ENCODE measurements around the gene PIK3IP1.

The PIK3IP1 gene

DNA sequence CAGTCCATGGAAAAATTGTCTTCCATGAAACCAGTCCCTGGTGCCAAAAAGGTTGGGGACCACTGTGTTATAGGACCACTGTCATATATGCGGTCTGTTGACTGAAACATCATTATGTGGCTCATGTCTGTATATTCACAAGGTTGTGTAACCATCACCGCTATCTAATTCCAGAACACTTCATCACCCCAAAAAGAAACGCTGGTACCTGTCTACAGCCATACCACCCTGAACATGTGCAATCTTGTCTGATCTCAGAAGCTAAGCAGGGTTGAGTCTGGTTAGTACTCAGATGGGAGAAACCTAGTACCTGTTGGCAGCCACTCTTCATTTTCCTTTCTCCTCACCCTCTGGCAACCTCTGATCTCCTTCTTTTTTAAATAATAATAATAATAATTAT, 12.9 kb upstream of the PIK3IP1 start:
- no peak for DNase-seq

DNA sequence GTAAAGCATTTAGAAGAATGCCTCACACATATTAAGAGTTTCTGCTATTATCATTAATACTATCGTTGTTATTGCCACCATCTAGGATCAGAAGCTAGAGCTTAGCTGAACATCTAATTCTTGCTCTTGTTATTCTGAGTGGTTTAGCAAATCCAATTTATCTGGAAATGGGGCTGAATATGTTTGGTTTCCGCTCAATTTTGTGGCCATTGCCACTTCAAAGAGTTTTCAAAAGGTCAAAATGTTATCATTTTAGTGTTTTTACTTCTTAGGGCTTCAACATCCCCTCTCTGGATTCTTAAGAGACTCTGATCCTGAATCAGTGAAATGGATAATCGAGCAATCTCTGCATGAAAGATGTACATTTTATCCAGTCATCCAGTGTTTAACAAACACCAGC, 10.2 kb upstream of the PIK3IP1 start:
- no peak for DNase-seq

DNA sequence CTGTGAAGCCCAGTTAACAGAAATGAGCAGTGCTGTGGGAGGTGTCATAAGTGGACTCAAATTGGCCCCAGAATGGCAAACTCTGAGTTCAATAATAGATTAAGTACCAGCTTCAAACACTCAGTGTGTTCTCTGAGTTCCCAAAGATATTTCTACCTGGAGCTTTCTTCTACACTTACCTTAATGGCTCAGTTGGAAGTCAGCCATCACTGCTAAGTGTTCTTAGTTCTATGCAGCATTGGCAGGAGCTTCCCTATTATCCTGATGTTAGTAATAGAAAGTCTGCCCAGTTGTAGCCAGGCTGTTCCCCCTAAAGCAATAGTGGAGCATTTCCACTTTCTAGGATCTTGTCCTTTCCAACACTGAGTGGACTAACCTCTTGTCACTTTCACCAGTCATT, 9.7 kb upstream of the PIK3IP1 start:
- DNase-seq, result no peak

DNA sequence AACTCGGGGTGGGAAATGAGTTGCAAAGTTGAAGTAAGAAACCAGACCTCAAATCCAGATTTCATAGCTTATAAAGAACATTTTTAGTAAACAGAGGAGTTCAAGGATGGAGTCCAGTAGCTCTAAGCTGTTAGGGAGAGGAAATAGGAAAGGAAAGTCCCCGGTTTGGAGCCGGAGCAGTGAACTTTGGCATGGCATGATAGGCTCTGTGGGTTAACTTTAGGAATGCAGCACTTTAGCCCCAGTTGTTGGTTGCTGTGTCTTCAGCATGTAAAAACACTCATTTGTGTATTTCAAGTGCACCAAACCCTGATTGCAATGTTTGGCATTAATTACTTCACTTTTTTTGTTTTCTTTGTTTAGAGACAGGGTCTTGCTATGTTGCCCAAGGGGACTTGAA, 8.6 kb upstream of the PIK3IP1 start:
- DNase-seq, result no peak

DNA sequence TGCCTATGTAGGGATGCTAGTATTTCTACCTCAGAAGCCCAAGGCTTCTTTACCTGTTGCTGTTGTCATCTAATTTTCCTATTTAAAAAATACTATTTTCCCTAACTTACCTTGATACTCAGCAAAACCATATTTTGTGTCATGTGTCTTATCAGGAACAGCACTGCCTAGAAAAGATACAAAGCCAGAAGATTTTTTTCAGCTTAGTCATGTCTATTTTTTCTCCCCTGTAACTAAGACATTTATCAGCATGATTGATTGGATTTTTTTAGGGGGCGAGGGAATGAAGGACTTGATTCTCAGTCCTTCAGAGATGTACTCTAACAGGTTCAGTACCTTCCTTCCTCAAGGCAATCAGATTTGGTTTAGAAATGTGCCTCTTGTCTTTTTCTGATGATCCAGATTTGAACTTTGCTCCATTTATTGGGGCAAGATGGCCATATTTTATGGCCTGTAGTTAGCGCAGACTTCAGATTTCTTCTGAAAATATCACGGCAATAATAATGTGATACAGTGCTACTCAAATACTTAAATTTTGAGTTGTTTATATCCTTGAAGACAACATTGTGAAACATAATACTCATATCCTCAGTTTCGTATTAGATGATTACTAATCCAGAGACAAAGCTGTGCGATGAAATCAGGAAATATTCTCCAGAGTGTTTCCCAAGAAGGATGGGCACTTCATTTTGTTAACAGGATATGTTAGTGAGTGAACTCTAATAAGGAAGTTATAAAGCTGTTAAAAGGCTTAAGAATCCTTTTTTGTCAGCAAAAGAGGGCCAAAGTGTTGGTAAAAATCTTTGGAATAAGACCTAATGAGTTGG, 3.8 kb upstream of the PIK3IP1 start:
- DNase-seq, result no peak

DNA sequence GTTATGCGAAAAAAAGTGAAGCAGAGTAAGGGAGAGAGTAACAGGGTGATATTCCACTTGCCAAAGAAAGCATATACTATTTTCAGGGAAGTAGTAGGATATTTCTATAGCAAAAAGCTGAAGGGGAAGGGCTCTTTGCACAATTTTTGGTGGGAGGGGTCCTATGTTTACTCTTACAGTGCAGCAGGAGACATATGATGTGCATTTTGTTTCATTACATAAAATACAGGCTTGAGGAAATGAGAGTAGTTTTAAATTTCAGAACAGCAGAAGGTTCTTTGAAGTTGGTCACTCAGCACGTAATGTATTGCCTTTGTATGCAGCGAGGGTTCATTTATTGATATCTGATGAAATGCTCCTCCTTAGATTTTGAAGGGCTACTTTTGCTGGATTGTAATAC, 3.1 kb upstream of the PIK3IP1 start:
- no peak for DNase-seq

DNA sequence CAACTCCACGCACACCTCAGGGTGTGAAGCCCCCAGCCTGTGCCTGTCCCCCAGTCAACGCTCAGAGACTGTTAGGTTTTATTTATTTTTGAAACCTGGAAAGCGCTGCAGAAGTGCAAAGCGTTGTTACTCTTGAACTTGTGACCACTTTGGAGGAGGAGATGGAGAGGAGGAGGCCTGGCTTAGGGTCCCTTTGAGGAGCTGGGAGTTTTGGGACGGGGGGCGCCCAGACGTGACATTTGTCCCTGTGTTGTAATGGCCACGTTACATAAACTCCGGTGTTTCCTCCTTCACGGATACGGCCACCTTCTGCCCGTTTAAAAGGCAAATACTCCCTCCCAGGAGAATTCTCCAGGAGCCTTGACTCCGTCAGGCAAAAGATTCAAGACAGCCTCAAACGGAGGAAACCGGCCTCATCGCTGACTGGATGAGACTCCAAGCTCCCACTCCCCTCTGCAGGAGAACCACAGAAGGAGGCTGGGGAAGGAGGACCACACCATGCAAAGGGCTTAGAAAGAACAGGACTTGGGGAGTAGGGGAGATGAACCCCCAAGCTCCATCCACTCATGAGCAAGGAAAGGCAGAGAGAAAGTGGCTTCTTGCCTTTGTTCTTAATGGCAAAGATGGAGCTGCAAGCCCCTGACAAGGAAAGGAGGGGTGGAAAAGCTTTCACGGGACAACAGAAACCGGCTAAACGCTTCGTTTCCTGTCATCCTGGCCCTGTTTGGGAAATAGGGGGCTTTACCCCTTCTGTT, 630 bp downstream of the PIK3IP1 start:
- DNase-seq, result peak in 1 of 2 donors; percentile 35

DNA sequence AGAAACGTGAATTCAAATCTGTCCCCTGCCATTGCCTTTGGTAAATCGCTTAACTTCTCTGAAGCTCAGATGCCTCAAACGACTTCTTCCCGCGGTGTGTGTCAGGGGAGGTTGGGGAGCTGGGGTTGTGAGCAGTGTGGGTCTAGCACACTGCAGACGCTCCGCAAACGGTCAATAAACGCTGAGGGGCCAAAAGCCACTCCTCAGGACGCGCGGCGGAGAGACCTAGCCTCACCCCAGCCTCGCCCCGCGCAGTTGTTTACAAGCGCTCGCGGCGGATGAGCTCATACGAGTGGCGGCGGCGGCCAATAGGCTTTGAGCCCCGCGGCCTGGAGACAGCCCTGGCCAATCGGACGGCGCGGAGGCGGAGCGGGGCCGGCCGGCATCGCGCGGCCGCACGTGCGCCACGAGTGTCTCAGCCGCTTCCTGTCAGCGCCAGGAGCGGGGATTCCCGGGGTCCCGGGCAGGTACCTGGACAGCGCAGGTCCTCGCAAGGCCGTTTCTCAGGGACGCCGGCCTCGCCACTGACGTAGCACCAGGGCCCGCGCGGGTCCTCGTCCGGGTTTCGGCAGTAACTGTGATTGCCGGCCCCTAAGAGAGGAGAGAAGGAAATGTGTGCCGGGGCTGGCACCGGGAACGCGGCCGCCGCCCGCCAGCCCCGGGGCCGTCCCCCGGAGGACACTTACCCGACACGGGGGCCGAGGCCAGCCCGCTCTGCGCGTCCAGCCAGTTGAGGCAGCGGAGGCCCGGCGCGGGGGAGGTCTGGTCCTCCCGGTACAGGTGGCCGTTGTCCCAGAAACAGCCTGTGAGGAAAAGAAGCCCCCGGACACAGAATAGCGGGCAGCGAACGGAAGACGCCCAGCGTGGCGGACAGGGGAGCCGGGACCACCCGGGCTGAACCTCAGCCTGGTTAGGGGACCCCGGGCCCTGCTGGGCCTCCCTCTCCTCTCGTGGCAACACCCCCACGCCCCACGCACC, 1.5 kb downstream of the PIK3IP1 start:
- peak; percentile 95 to 96 for DNase-seq

DNA sequence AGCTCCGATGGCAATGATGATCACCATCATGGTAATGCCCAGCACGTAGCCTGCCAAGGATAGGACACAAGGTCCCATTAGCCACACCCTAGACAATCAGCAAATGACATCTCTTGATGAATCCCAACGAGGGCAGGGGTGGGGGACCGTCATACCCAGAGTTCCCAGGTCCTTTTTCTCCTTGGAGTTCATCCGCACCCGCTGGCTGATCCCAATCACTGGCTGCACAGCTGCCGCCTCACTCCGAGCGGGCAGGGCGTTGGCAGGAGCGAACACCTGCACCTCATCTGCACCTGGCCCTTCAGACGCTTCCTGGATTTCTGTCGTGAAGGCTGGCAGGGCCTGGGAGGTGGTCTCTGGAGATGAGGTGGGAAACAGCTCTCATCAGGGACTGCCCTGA, 2.9 kb downstream of the PIK3IP1 start:
- no peak for DNase-seq

DNA sequence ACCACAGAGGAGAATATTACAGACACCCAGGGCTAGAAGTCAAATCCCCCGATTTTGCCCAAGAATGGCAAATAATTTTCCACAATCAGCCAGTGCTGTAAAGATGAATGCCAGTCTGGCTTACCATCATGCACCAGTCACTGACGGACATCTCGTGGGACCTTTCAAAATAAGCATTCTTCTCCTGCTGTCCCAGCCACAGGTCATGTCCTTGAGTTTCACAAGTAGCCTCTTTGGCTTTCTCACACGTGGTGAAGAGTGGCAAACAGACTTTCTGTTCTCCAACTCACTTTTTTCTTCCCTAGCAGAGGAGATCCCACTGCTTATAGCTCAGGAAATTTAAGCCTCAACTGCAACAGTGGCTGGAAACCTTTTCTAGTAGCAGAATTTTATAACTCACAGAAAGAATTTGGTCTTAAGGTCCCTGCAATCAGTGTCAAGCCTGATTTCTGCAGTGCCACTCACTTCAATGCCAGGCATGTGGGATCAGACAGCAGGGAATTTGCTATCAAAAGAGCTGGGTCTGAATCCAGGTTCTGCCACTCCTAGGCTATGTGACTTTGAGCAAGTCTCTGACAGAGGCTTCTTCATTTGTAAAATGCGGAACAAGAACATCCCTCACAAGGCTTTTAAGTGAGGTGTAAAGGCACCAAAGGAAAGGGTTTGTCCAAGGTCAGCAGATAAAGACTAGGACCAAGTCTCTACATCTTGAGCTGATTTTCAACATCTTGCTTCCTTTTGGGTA, 3.6 kb downstream of the PIK3IP1 start:
- DNase-seq, result no peak

DNA sequence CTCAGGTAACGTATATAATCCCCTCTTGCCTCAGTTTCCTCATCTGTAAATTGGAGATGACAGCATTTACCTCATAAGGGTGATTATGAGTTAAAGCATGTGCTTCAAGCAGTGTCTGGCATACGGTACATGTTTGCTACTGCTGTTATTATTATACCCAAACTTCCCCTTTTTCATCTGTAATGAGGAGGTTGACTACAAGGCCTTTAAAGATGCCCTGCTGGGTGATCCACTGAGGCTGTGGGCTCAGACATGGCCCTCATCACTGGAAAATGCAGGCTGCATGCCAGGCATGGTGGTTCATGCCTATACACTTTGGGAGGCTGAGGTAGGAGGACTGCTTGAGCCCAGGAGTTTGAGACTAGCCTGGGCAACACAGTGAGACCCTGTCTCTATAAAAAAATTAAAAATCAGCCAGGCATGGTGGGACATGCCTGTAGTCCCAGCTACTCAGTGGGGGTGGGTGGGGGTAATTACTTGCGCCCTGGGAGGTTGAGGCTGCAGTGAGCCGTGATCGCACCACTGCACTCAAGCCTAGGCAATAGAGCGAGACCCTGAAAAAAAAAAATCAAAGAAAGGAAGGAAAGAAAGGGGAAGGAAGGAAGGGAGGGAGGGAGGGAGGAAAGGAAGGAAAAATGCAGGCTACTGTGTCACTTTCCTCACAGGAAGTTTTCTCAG, 4.3 kb downstream of the PIK3IP1 start:
- no peak for DNase-seq

DNA sequence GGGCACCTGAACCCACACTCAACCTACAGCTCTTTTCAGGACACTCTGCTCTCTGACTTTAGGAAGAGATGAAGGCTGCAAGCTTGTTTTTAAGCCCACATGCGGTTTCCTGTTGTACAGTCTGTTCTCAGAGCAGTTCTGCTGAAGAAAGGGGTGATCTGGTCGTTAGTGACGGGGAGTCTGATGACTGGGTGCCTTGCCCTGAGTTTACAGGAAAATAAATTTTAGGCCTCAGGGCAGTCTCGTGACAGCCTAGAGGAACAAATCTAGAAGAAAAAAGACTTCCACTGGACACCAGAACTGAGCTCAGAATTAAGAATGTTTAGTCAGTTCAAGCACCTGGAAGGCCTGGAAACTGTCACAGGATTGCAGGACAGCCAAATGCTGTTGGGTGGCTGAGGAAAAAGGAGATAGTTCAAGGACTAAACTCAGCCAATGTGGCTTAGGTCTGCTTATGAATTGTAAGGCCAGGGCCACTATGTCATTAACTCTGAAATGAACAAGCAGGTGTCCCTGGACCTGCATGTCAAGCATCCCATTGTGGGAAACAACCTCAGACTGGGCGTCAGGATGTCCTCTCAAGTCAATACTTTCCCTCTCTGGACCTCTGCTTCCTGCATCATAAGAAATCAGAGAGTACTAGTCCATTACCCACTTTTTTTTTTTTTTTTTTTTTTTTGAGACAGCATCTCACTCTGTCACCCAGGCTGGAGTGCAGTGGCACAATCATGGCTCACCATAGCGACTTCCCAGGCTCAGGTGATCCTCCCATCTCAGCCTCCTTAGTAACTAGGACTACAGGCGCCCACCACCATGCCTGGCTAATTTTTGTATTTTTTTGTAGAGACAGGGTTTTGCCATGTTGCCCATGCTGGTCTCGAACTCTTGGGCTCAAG, 5.7 kb downstream of the PIK3IP1 start:
- peak; percentile 79 to 85 for DNase-seq

DNA sequence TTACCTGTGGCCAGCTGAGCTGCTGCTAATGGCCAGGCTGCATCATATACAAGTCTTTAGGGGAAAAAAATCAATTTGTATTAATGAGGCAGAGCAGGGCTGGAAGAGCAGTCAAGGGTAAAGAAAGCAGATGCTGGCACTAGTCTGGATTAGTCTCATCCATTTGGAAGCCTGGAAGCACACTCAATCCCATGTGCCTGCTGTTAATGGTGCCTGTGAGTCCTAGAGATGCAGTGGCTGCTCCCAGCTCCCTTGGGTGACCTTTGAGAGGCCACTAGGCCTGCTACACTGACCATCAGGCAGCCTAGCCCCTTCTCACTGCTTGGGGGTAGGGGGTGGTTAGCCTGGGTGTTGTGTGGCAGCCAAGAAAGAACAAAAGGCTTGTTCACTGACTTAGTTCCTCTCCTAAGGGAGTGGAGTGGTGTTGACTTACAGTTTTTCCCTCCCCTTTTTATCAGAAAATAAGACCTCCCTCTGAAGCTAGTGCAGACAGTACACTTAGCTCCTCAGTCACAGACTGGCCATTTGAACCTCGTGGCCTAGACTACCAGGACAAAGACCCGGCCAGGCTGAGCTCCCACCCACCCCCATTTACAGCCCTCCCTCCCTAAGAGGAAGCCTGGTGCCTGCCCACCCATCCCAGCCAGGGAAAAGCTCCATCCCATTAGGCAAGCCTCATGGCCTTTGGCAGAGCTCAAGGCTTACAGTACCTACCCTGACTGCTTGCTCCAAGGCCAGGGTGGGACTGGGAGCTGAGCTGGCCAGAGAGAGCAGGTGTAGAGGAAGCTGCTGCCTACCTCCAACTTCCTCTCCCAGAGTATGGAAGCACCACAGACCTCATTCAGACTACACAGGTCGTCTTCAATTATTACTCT, 7.8 kb downstream of the PIK3IP1 start:
- DNase-seq, result no peak

DNA sequence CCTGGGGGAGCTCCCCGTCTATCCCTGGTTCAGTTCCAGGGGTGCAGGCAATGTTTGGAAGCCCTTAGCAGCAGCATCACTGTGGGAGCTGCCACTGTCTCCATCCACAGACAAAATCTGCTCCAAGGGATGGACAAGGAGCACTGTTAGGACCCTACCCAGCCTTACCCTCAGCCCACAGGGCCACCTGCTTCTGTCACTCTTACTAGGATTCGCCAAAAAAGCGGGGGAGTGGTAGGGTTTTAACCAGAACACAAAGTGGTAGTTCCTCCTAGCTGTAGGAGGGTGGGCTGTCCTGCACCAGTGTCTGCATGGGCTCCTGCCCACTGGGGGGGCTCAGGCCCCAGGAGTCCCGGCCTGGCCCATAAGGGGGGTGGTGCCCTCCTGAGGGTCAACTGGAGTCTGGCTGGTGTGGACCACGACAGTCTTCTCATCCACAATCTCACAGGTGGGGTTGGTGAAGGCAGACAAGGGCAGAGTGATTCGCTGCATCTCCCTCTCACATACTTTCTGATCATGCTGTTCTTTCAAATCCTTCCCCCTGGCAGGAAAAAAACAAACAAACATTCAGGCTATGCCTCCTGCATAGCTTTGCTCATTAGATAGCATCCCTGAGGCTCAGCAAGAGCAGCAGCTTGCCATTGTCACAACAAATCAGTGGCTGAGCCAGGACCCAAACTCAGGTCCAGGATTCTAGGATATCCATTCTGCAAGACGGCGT, 9.4 kb downstream of the PIK3IP1 start:
- no peak for DNase-seq

DNA sequence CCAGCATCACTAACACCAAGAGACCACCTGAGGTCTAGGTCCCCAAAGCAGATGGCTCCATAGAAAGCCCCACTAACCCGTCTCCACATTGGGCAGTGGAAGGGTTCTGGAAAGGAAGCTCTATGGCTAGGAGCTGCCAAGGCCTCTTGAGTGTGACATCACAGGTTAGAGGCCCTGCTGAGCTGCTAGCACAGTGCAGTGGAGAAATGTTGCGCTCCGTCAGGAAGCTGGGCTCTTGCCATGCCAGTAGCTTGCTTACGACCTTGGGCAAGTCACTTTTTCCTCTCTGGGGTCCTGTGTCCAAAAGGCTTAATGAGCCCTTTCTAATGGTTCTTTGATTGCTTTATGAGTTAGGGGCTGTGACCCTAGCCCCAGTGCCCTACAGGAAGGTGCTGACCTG, 10.6 kb downstream of the PIK3IP1 start:
- DNase-seq, result no peak

DNA sequence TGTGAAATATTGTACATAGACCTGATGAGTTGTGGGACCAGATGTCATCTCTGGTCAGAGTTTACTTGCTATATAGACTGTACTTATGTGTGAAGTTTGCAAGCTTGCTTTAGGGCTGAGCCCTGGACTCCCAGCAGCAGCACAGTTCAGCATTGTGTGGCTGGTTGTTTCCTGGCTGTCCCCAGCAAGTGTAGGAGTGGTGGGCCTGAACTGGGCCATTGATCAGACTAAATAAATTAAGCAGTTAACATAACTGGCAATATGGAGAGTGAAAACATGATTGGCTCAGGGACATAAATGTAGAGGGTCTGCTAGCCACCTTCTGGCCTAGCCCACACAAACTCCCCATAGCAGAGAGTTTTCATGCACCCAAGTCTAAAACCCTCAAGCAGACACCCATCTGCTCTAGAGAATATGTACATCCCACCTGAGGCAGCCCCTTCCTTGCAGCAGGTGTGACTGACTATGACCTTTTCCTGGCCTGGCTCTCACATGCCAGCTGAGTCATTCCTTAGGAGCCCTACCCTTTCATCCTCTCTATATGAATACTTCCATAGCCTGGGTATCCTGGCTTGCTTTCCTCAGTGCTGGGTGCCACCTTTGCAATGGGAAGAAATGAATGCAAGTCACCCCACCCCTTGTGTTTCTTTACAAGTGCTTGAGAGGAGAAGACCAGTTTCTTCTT, 12.3 kb downstream of the PIK3IP1 start:
- no peak for DNase-seq

DNA sequence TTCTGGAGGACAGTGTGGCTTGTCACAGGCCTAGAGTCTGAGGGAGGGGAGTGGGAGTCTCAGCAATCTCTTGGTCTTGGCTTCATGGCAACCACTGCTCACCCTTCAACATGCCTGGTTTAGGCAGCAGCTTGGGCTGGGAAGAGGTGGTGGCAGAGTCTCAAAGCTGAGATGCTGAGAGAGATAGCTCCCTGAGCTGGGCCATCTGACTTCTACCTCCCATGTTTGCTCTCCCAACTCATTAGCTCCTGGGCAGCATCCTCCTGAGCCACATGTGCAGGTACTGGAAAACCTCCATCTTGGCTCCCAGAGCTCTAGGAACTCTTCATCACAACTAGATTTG, 13.0 kb downstream of the PIK3IP1 start:
- no peak for DNase-seq

DNA sequence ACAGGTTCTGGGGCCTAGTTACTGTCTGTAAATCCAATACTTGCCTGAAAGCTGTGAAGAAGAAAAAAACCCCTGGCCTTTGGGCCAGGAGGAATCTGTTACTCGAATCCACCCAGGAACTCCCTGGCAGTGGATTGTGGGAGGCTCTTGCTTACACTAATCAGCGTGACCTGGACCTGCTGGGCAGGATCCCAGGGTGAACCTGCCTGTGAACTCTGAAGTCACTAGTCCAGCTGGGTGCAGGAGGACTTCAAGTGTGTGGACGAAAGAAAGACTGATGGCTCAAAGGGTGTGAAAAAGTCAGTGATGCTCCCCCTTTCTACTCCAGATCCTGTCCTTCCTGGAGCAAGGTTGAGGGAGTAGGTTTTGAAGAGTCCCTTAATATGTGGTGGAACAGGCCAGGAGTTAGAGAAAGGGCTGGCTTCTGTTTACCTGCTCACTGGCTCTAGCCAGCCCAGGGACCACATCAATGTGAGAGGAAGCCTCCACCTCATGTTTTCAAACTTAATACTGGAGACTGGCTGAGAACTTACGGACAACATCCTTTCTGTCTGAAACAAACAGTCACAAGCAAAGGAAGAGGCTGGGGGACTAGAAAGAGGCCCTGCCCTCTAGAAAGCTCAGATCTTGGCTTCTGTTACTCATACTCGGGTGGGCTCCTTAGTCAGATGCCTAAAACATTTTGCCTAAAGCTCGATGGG, 13.5 kb downstream of the PIK3IP1 start:
- peak; percentile 36 to 62 for DNase-seq
